Stimulated activated CD4-positive, alpha-beta T cell treated with anti-CD3 and anti-CD28 coated beads, Interleukin-4, amount 100 ng/mL, for 1 hour (primary cell): ENCODE measurements around the gene TNFRSF13B.
"Not testable (repeated sequence)": the region's sequence is repeated elsewhere in the genome, so short reads cannot be mapped to it uniquely, and the experiment has no call there.

ENCODE experiments used
- DNase-seq: peaks from one replicate; pipeline ENCODE4 v3.0.0-alpha.2; 2020

TNFRSF13B gene

GRCh38 chr17:16900288-16900882 lies 71.5 kb downstream of the TNFRSF13B start:
- DNase-seq, result no peak

GRCh38 chr17:16897211-16897896 lies 74.6 kb downstream of the TNFRSF13B start:
- DNase-seq, result not testable (repeated sequence)

GRCh38 chr17:16896235-16896634 lies 75.7 kb downstream of the TNFRSF13B start:
- not testable (repeated sequence) for DNase-seq

GRCh38 chr17:16893527-16893926 lies 78.4 kb downstream of the TNFRSF13B start:
- DNase-seq, result not testable (repeated sequence)

DNA sequence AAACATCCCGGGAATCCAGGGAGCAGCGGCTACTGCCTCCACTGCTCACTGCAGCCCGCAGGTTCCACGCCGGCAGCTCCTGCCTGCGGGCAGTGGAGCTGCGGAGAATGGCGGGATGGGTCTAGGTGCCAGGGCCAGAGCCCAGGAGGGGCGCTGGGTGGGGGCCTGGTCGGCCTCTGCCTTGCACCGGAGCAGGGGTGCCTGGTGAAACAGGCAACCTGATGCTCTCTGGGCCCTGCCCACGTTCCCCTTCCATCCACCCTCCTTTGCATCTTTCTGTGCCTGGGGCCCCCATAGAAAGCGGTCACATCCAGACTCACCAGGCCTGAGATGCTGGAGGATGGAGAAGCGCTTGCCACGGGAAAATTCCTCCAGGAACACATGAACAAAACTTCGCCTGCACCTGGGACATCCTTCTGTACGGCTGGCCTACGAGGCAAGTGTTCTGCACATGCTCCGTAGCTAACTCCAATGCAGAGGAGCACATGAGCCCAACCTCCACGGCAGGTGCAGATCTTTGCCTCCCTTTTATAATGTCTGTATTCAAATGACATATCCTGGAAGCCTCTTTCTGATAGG lies 79.0 kb downstream of the TNFRSF13B start:
- not testable (repeated sequence) for DNase-seq

DNA sequence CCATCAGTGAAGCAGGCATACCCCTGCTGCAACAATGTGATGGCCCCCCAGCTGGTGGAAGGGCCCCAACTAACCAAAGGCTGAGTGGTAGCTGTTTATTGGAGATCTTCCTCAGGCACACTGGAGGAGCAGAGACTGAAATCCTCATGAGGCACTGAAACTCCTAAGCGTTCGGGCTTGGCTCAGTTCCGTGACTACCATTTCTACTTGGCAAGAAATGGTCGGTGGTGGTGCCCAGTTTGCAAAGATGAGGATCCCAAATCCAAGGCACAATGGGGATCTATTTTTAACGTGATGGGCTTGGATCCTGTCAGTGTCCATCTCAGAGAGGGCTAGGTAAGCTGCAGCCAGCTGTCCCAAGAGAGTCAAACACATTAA lies 82.8 kb downstream of the TNFRSF13B start:
- DNase-seq, result no peak
